Measurements from ENCODE around the gene ASPG. TPM values are rescaled to one million over a fixed set of nuclear protein-coding genes. Genes with fewer than 3 reads are reported as not detected.

ASPG gene
- total RNA-seq, 1 donor from 2014 or later: 1.2 TPM

DNA sequence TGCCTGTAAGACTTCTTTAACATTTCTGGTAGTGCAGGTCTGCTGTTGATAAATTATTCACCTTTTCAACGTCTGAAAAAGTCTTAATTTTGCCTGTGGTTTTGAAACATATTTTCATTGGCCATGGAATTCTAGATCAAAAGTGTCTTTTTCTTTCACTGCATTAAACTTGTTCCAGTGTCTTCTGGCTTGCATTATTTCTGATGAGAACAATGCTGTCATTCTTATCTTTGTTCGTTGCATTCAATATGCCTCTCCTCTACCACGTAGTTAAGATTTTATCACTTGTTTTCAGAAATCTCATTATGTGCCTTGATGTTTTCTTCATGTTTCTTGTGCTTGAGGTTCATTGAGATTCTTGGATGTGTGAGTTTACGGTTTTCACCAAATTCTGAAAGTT is 39.5 kb downstream of the ASPG start:
- DNase-seq (ENCODE audit: low spot score): no peak
- Mint-ChIP-seq H3K27me3 (ENCODE audit: unreplicated experiment) (peaks cover 6% of the 10 kb centered on the region), H3K27ac (ENCODE audit: unreplicated experiment) (no peak overlapping the region), H3K4me1 (ENCODE audit: unreplicated experiment) (no peaks in the 10 kb centered on the region), H3K36me3 (ENCODE audit: low read depth, unreplicated experiment) (peaks cover 9% of the 10 kb centered on the region), H3K4me3 (ENCODE audit: unreplicated experiment) (no peak overlapping the region), H3K9me3 (ENCODE audit: unreplicated experiment) (peaks cover 13% of the 10 kb centered on the region)
- TF ChIP-seq, protein P1, sequence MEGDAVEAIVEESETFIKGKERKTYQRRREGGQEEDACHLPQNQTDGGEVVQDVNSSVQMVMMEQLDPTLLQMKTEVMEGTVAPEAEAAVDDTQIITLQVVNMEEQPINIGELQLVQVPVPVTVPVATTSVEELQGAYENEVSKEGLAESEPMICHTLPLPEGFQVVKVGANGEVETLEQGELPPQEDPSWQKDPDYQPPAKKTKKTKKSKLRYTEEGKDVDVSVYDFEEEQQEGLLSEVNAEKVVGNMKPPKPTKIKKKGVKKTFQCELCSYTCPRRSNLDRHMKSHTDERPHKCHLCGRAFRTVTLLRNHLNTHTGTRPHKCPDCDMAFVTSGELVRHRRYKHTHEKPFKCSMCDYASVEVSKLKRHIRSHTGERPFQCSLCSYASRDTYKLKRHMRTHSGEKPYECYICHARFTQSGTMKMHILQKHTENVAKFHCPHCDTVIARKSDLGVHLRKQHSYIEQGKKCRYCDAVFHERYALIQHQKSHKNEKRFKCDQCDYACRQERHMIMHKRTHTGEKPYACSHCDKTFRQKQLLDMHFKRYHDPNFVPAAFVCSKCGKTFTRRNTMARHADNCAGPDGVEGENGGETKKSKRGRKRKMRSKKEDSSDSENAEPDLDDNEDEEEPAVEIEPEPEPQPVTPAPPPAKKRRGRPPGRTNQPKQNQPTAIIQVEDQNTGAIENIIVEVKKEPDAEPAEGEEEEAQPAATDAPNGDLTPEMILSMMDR (IDR thresholded peaks at IDR 0.05; ENCODE audit: unreplicated experiment): no peak

DNA sequence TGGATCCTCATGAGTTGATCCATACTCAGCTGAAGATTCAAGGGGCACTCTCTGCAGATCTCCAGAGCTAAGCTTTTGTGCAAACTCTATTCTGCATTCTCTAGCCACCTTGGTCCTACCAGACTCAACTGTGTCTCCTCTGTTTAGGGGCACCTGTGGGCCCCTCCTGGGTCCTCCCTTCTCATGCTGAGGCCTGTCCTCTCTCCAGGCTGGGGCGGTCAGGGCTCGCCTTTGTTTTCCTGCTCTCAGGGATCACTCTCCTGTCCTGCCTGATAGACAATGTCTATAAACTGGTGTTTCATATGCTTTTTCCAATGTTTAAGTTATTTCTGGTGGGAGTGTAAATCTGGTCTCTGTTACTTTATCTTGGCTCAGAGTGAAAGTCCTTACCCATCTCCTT is 41.3 kb downstream of the ASPG start:
- TF ChIP-seq, protein P1 (IDR thresholded peaks at IDR 0.05; ENCODE audit: unreplicated experiment): no peak
- Mint-ChIP-seq H3K9me3 (ENCODE audit: unreplicated experiment) (peaks cover 13% of the 10 kb centered on the region), H3K36me3 (ENCODE audit: low read depth, unreplicated experiment) (peaks cover 9% of the 10 kb centered on the region), H3K27me3 (ENCODE audit: unreplicated experiment) (no peaks in the 10 kb centered on the region), H3K4me3 (ENCODE audit: unreplicated experiment) (no peak overlapping the region), H3K27ac (ENCODE audit: unreplicated experiment) (no peak overlapping the region), H3K4me1 (ENCODE audit: unreplicated experiment) (no peaks in the 10 kb centered on the region)
- DNase-seq (ENCODE audit: low spot score): no peak

DNA sequence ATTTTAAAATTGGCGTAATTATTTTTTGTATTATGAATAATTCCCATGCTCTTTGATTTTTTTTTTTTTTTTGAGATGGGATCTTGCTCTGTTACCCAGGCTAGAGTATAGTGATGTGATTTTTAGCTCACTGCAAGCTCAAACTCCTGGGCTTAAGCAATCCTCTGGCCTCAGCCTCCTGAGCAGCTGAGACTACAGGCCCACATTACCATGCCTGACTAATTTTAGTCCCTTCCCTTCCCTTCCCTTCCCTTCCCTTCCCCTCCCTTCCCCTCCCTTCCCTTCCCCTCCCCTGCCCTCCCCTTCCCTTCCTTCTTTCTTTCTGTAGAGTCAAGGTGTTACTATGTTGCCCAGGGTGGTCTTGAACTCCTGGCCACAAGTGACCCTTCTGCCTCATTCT is 43.5 kb downstream of the ASPG start:
- H3K9me3 Mint-ChIP-seq (ENCODE audit: unreplicated experiment): peaks cover 13% of the 10 kb centered on the region

DNA sequence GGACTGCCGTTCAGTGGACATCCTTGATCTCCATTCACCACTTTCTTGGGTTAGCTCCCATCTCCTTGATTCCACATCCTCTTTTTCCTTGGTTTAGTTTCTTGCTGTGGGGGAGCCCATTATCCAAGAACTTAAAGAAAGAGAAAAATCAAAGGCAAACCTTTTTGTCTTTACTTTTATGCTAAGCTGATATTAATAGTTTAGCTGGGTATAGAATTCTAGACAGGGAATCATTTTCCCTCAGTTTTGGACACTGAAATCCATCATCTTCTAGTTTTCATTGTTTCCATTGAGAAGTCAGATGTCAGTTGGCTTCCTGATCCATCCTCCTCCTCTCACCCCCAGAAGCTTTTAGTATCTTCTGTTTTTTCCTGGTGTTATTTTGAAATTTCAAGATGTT is 44.1 kb downstream of the ASPG start:
- Mint-ChIP-seq H3K4me1 (ENCODE audit: unreplicated experiment) (no peaks in the 10 kb centered on the region), H3K4me3 (ENCODE audit: unreplicated experiment) (peak overlapping the region; percentile 66), H3K27ac (ENCODE audit: unreplicated experiment) (no peak overlapping the region), H3K9me3 (ENCODE audit: unreplicated experiment) (peaks cover 13% of the 10 kb centered on the region), H3K27me3 (ENCODE audit: unreplicated experiment) (peaks cover 6% of the 10 kb centered on the region), H3K36me3 (ENCODE audit: low read depth, unreplicated experiment) (peaks cover 9% of the 10 kb centered on the region)
- no peak for DNase-seq (ENCODE audit: low spot score)
- TF ChIP-seq, protein P1 (IDR thresholded peaks at IDR 0.05; ENCODE audit: unreplicated experiment): no peak

More for the DNA sequence above, 43.5 kb downstream of the ASPG start:
- Mint-ChIP-seq H3K27me3 (ENCODE audit: unreplicated experiment) (peaks cover 4% of the 10 kb centered on the region), H3K4me3 (ENCODE audit: unreplicated experiment) (no peak overlapping the region), H3K27ac (ENCODE audit: unreplicated experiment) (no peak overlapping the region), H3K4me1 (ENCODE audit: unreplicated experiment) (no peaks in the 10 kb centered on the region), H3K36me3 (ENCODE audit: low read depth, unreplicated experiment) (peaks cover 9% of the 10 kb centered on the region)
- TF ChIP-seq, protein P1 (IDR thresholded peaks at IDR 0.05; ENCODE audit: unreplicated experiment): no peak
- DNase-seq (ENCODE audit: low spot score): no peak

DNA sequence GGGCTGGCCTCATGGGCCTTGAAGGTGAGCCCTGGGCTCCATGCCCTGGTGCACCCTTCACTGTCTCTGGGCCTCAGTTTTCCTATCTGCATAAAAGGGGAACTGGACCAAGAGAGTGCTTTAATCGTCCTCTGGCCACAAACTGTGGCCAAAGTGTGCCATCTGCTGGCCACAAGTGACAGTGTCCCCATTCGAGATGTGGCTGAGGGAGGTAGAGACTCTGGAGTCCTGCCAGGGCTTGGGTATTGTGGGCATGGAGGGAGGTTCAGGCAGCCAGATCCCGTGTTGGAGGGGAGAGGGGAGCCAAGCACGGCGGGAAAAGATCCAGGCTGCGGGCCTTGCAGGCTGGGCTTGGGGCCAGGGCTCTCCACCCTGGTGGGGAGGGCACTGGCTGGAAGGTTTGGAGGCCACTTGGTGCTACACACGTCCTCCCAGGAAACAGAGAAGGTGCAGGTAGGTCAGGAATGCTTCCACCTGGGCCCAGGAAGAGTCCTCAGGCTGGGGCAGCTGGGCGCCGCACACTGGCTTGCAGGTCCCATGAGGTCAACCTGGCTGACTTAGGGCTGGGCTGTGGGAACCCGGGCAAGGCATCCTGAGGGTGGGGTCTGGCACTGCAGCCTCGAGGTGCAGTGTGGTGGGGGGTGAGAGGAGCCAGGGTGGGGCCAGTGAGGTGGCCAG is 45.6 kb downstream of the ASPG start:
- TF ChIP-seq, protein P1 (IDR thresholded peaks at IDR 0.05; ENCODE audit: unreplicated experiment): peak; percentile 63
- Mint-ChIP-seq H3K9me3 (ENCODE audit: unreplicated experiment) (peaks cover 10% of the 10 kb centered on the region), H3K36me3 (ENCODE audit: low read depth, unreplicated experiment) (peaks cover 5% of the 10 kb centered on the region), H3K27me3 (ENCODE audit: unreplicated experiment) (peaks cover 8% of the 10 kb centered on the region), H3K27ac (ENCODE audit: unreplicated experiment) (no peak overlapping the region), H3K4me3 (ENCODE audit: unreplicated experiment) (no peak overlapping the region), H3K4me1 (ENCODE audit: unreplicated experiment) (peaks cover 3% of the 10 kb centered on the region)
- peak; percentile 52 for DNase-seq (ENCODE audit: low spot score)

Measured in endothelial cell (in vitro differentiated cells).